Measurements from ENCODE around the gene IKZF4.
A peak's percentile ranks its signal among the peaks of the same experiment; 100 is the strongest.

The IKZF4 gene

GRCh38 chr12:56078931-56079722 is 58.3 kb downstream of the IKZF4 start:
- TF ChIP-seq POLR2A (IDR thresholded peaks at IDR 0.05; ENCODE audit: low read depth, low read length), result no peak
- FAIRE-seq (no peak), DNase-seq (ENCODE audit: insufficient read length, low spot score) (peak; percentile 79)

GRCh38 chr12:56079723-56080555 is 59.1 kb downstream of the IKZF4 start, which contains the start of gene ERBB3:
Gene ERBB3, plus strand, starts transcription at chr12:56080165. Its CDS starts 136 bp downstream, at chr12:56080301.
- TF ChIP-seq POLR2A (IDR thresholded peaks at IDR 0.05; ENCODE audit: low read depth, low read length), result no peak; the same call in 1 of the 2 replicates
- DNase-seq (ENCODE audit: insufficient read length, low spot score), result peak; percentile 89
- peak; percentile 75 for FAIRE-seq

GRCh38 chr12:56080556-56081138 is 59.8 kb downstream of the IKZF4 start:
- FAIRE-seq (no peak), DNase-seq (ENCODE audit: insufficient read length, low spot score) (no peak)
- no peak for TF ChIP-seq POLR2A (IDR thresholded peaks at IDR 0.05; ENCODE audit: low read depth, low read length)

- FAIRE-seq (no peak), DNase-seq (ENCODE audit: insufficient read length, low spot score) (no peak)
- no peak for TF ChIP-seq POLR2A (IDR thresholded peaks at IDR 0.05; ENCODE audit: low read depth, low read length)
Measured at GRCh38 chr12:56081393-56082347, 60.8 kb downstream of the IKZF4 start.

- FAIRE-seq (no peak), DNase-seq (ENCODE audit: insufficient read length, low spot score) (no peak)
- no peak for TF ChIP-seq POLR2A (IDR thresholded peaks at IDR 0.05; ENCODE audit: low read depth, low read length)
Measured at GRCh38 chr12:56082382-56082781, 61.5 kb downstream of the IKZF4 start.

- no peak for TF ChIP-seq POLR2A (IDR thresholded peaks at IDR 0.05; ENCODE audit: low read depth, low read length)
- FAIRE-seq (no peak), DNase-seq (ENCODE audit: insufficient read length, low spot score) (no peak)
Measured at GRCh38 chr12:56082967-56083366, 62.1 kb downstream of the IKZF4 start.

GRCh38 chr12:56084958-56085543 is 64.2 kb downstream of the IKZF4 start:
- DNase-seq (ENCODE audit: insufficient read length, low spot score), result no peak
- no peak for FAIRE-seq
- no peak for TF ChIP-seq POLR2A (IDR thresholded peaks at IDR 0.05; ENCODE audit: low read depth, low read length)

- TF ChIP-seq POLR2A (IDR thresholded peaks at IDR 0.05; ENCODE audit: low read depth, low read length), result no peak
- FAIRE-seq, result no peak
- no peak for DNase-seq (ENCODE audit: insufficient read length, low spot score)
Measured at GRCh38 chr12:56086096-56086495, 65.3 kb downstream of the IKZF4 start.

- DNase-seq (ENCODE audit: insufficient read length, low spot score) (no peak), FAIRE-seq (no peak)
- no peak for TF ChIP-seq POLR2A (IDR thresholded peaks at IDR 0.05; ENCODE audit: low read depth, low read length)
Measured at GRCh38 chr12:56086608-56087007, 65.8 kb downstream of the IKZF4 start.

- DNase-seq (ENCODE audit: insufficient read length, low spot score), result peak; percentile 42
- TF ChIP-seq POLR2A (IDR thresholded peaks at IDR 0.05; ENCODE audit: low read depth, low read length), result no peak
Measured at GRCh38 chr12:56087220-56087619, 66.4 kb downstream of the IKZF4 start.

More at GRCh38 chr12:56087220-56087619, 66.4 kb downstream of the IKZF4 start:
- FAIRE-seq, result no peak
